Hypothalamus (tissue), 51 donors: ENCODE data around the gene TMEM123.

Experiments used
- DNase-seq, 51 donors: peaks; one replicate each; lab custom pipeline; 2025; lab: John Stamatoyannopoulos, UW

Gene TMEM123

GRCh38 chr11:102399189-102399588 is 53.4 kb downstream of the TMEM123 start:
- no peak for DNase-seq

GRCh38 chr11:102398297-102398696 is 54.3 kb downstream of the TMEM123 start:
- DNase-seq = no peak

GRCh38 chr11:102396708-102397563 is 55.6 kb downstream of the TMEM123 start:
- DNase-seq = no peak

DNA sequence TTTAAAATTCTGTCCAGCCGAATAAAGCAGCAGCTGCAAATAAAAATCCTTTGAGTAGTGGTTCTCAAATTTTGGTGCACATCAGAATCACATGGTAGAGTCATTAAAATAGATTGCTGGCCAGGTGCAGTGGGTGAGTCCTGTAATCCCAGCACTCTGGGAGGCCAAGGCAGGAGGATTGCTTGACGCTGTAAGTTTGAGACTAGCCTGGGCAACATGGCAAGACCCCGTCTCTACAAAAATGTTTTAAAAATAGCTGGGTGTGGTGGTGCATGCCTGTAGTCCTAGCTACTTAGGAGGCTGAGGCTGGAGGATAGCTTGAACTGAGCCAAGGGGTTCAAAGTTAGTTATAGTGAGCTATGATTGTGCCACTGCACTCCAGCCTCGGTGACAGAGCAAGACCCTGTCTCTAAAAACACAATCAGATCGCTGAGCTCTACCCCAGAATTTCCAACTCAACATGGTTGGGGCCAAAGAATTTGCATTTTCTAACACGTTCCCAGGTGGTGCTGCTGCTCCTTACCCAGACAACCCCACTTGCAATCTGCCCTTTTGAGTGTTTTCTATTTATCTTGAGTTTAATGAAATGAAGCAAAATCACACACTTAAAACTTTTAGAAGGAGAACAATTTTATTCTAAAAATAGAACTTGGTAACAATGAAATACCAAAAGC is 56.7 kb downstream of the TMEM123 start:
- no peak for DNase-seq

GRCh38 chr11:102393272-102393730 is 59.3 kb downstream of the TMEM123 start:
- DNase-seq = no peak

DNA sequence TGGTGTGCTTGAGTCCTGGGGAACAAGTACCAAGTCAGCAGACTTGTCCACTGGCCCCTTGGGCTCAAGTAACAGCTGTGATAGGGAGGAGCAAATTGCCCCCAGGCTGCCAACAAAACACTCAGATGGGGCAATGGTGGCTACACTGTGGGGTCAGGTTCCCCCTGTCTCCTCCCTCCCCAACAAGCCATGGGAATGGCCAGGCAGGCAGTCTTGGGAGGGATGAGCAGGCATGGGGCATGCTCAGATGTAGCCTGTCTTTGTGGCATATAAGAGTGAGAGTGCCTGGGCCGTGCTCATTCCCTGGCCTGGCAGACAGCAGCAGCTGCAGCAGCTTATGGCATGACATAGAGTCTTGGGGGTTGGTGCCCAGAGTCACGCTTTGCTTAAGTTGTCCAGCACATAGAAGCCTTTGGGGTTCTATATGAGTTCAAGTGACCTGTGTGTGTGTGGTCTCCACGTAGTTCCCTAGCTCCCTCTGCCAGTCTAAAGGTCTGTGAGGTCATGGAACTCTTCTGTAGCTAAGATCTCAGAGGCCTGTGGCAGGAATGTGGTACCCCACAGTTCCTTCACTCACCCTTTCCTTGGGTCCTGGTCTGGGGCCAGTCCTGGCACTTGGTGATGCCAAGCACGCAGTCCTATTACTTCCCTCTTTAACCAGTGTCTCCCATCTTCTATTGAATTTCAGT is 60.9 kb downstream of the TMEM123 start:
- no peak for DNase-seq

GRCh38 chr11:102390667-102391465 is 61.7 kb downstream of the TMEM123 start:
- peak in 42 of 51 donors; percentile 3 to 81 (median 41) for DNase-seq

DNA sequence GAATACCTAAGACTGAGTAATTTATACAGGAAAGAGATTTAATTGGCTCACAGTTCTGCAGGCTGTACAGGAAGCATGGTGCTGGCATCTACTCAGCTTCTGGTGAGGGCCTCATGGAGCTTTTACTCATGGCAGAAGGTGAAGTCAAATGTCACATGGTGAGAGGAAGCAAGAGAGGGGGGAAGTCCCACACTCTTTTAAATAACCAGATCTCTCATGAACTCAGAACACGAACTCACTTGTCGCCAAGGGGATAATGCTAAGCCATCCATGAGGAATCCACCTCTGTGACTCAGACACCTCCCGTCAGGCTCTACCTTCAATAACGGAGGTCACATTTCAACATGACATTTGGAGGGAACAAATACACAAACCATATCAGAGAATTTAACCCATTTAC is 63.3 kb downstream of the TMEM123 start:
- DNase-seq = no peak

- no peak for DNase-seq
Measured at GRCh38 chr11:102387043-102387781, 65.4 kb downstream of the TMEM123 start.

DNA sequence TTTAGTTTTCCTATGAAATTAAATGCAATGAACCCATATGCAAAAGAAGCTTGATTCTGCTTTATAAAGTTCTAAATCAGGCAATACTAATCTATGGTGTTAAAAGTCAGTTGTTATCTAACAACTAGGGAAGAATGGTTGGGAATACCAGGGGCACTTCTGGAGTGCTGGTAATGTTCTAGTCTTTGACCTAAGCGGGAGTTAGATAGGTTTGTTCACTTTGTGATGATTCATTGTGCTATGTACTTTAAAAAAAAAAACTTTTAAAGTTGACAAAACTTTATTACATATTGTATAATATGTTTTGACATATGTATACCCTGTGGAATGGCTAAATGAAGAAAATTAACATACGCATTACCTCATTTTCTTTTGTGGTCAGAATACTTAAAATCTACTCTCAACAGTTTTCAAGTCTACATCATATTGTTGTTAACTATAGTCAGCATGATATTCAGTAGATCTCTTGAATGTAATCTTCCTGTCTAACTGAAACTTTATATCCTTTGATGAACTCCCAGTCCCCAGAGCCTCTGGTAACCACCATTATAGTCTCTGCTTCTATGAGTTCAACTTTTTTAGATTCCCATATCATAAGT is 66.3 kb downstream of the TMEM123 start:
- no peak for DNase-seq

DNA sequence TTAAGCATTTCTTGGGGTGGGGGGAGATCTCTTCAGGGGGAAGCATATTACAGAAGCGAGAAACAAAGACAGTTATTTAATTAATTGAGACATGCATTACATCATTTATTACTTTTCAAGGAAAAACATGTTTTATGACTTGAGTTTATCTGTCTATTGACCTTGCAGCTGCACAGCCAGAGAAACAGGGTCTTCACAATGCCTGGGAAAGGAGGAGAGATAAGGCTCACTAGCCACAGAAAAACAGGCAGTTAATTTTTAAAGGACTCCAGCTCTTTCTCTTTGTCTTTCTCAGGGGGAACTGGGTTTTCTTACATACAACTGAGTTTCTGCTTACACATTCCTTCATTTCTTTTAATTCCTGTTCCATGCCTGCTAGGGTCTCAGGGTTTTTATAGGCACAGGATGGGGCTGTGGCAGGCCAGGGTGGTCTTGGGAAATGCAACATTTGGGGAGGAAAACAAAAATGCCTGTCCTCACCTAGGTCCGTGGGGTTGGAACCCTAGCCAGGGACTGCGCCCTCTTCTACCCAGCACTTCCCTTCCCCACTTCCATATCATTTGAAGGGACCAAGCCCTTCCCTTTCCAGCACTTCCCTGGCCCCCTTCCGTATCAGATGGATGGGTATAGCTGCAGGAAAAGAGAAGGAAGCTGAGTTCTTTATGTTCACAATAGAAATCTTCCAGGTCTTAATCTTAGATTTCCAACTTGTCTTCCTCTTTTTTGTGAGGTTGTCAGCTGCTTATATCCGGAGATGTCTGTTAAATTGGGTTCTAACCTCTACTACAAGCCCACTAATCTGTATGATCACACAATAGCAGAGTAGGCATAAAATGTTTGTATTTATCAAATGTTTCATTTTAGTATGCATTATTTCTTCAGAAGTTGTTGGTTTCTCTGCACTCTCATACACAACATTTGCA is 67.2 kb downstream of the TMEM123 start:
- DNase-seq = no peak

DNA sequence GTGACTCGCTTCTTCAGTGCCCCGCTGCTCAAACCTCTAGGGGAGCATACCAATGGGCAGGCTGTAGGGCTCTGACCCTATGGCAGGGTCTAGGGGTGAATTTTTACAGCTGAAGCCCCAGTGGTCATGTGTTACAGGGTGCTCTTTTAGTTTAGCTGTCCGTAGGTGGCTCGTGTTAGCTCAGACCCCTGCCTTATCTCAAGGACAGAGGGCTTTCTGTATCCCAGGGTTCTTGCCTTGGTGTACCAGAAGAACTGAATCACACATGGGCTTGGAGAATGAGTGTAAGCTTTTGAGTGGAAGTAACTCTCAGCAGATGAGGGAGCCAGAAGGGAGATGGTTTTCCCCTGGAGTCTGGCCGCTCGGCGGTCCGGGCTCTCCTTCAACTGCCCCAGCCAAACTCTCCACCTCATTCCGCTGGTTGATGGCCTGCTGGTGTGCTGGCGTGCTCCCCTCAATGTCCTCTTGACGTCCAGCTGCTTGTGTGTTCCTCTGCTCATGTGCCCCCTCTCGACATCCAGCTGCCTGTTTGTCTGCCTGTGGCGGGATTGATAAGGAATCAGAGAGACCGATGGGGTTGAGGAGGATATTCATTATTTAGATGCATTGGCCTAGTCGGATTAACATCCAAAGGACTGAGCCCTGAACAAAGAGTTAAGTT is 68.0 kb downstream of the TMEM123 start:
- no peak for DNase-seq

DNA sequence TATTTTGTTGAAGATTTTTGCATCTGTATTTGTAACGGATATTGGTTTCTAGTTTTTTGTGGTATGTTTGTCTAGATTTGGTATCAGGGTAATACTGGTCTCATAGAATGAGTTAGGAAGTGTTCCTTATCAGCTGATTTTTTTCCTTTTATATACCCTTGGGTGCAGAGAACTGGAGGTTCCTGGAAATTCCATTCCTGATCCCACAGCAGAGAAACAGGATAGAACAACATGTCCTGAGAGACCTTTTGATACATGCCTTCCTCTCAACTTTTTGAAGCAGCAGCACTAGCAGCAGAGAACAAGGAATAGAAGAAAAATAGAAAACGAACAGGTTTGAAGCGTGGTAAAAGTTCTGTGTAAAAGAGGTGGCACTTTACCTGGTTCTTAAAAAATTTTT is 68.7 kb downstream of the TMEM123 start:
- no peak for DNase-seq

GRCh38 chr11:102382384-102382783 is 70.2 kb downstream of the TMEM123 start:
- DNase-seq = no peak

GRCh38 chr11:102378818-102379217 is 73.7 kb downstream of the TMEM123 start:
- DNase-seq = no peak

DNA sequence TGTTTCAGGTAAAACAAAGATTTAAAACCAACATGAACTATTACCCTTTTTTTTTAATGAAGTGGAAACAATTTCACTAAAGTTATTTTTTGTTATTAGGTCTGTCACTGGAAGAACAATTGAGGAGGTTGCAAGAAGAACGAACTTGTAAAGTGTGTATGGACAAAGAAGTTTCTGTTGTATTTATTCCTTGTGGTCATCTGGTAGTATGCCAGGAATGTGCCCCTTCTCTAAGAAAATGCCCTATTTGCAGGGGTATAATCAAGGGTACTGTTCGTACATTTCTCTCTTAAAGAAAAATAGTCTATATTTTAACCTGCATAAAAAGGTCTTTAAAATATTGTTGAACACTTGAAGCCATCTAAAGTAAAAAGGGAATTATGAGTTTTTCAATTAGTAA is 74.7 kb downstream of the TMEM123 start:
- no peak for DNase-seq

GRCh38 chr11:102375720-102376399 is 76.7 kb downstream of the TMEM123 start:
- DNase-seq = no peak
